Neural progenitor cell (in vitro differentiated cells): Measurements from ENCODE around the gene SLC9A4. TPM values are rescaled to one million over a fixed set of nuclear protein-coding genes. Genes with fewer than 3 reads are reported as not detected.
A peak's percentile ranks its signal among the peaks of the same experiment; 100 is the strongest.

Experiments
- DNase-seq: peaks from one replicate; pipeline ENCODE4 v3.0.0-alpha.2; 2016; ENCODE audit warnings: low spot score
- H2AFZ ChIP-seq: fragments of 200-600 bp; sonication (generic); replicated peaks from 2 replicates; pipeline ENCODE4 v1.6.1; 2016; ENCODE audit warnings: antibody characterized with exemption
- H3F3A ChIP-seq: fragments of 200-600 bp; sonication (generic); 2 replicates; pipeline ENCODE4 v1.6.1; 2016; ENCODE audit warnings: antibody characterized with exemption, low read depth
- H3K27ac ChIP-seq: fragments of 200-600 bp; sonication (generic); 2 replicates; pipeline ENCODE4 v1.5.1; 2016; ENCODE audit warnings: mild to moderate bottlenecking
- H3K27me3 ChIP-seq: fragments of 200-600 bp; sonication (generic); 2 replicates; pipeline ENCODE4 v1.6.1; 2016; ENCODE audit warnings: mild to moderate bottlenecking, moderate library complexity
- H3K36me3 ChIP-seq: fragments of 200-600 bp; sonication (generic); 2 replicates; pipeline ENCODE4 v1.5.1; 2016
- H3K4me1 ChIP-seq: fragments of 200-600 bp; sonication (generic); 2 replicates; pipeline ENCODE4 v1.6.1; 2016; ENCODE audit warnings: mixed run types
- H3K4me2 ChIP-seq: fragments of 200-600 bp; sonication (generic); 2 replicates; pipeline ENCODE4 v1.6.1; 2016
- H3K4me3 ChIP-seq: fragments of 200-600 bp; sonication (generic); 2 replicates; pipeline ENCODE4 v1.5.1; 2016
- H3K79me2 ChIP-seq: fragments of 200-600 bp; sonication (generic); 2 replicates; pipeline ENCODE4 v1.6.1; 2016; ENCODE audit warnings: low read depth
- H3K9ac ChIP-seq: fragments of 200-600 bp; sonication (generic); 2 replicates; pipeline ENCODE4 v1.6.1; 2016
- H3K9me3 ChIP-seq: fragments of 200-600 bp; sonication (generic); 2 replicates; pipeline ENCODE4 v1.5.1; 2016; ENCODE audit warnings: low read depth
- H4K20me1 ChIP-seq: fragments of 200-600 bp; sonication (generic); 2 replicates; pipeline ENCODE4 v1.6.1; 2016; ENCODE audit warnings: low read depth
- H3K27ac Mint-ChIP-seq: 3 replicates; pipeline ENCODE4 v1.8.0; 2021; ENCODE audit warnings: mixed read lengths
- H3K27me3 Mint-ChIP-seq: 2 replicates; pipeline ENCODE4 v1.8.0; 2022; ENCODE audit warnings: low read depth, mild to moderate bottlenecking, inconsistent platforms, moderate library complexity, mixed read lengths; ENCODE audit not compliant: insufficient read depth
- H3K36me3 Mint-ChIP-seq: 3 replicates; pipeline ENCODE4 v1.8.0; 2021; ENCODE audit warnings: mixed read lengths
- H3K4me1 Mint-ChIP-seq: 3 replicates; pipeline ENCODE4 v1.8.0; 2021; ENCODE audit warnings: mixed read lengths
- H3K4me3 Mint-ChIP-seq: 3 replicates; pipeline ENCODE4 v1.8.0; 2021; ENCODE audit warnings: mild to moderate bottlenecking, moderate library complexity, mixed read lengths
- H3K9me3 Mint-ChIP-seq: 3 replicates; pipeline ENCODE4 v1.8.0; 2020; ENCODE audit warnings: mixed read lengths
- EZH2 ChIP-seq: fragments of 200-600 bp; sonication (generic); IDR thresholded peaks from 2 replicates; pipeline ENCODE4 v1.6.1; 2017; ENCODE audit warnings: antibody characterized with exemption, mild to moderate bottlenecking, moderate library complexity
- EZH2phosphoT487 ChIP-seq: fragments of 200-600 bp; sonication (generic); IDR thresholded peaks from 2 replicates; pipeline ENCODE4 v1.6.1; 2017; ENCODE audit warnings: antibody characterized with exemption
- total RNA-seq: library from RNA; depleted of rRNA; stranded (reverse); fragments of >200 nt; gene quantifications from 2 replicates; pipeline ENCODE4 v1.2.3, GENCODE V29; 2015; ENCODE audit warnings: low replicate concordance
- TF ChIP-seq, protein P1 (sequence below): fragments of 200-600 bp; sonication (generic); IDR thresholded peaks from 2 replicates; pipeline ENCODE4 v1.5.1; 2017; ENCODE audit warnings: antibody characterized with exemption, mild to moderate bottlenecking

SLC9A4 gene
- total RNA-seq, 1 donor from 2014 or later: not detected

DNA sequence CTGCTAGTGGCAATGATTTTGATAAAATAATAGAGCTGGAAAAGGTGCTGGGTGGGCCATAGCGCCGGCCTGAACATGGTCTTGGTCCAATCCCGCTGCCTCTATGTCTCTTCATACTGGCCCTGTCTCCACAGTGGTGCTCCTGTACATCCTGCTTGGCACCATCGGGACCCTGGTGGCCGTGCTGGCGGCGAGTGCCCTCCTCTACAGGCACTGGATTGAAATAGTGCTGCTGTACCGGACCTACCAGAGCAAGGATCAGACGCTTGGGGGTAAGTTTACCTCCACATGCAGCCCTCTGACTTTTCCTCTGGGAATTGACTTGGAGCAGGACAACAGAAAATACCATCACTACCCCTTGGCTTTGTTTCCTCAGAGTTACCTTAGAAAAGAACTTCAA is 26.1 kb upstream of the SLC9A4 start:
- Mint-ChIP-seq H3K36me3 (no peaks in the 10 kb centered on the region), H3K4me3 (no peak overlapping the region), H3K27ac (no peak overlapping the region), H3K4me1 (no peaks in the 10 kb centered on the region), H3K9me3 (no peaks in the 10 kb centered on the region), H3K27me3 (peaks cover 4% of the 10 kb centered on the region)
- TF ChIP-seq EZH2: no peak
- Histone ChIP-seq H3K36me3 (no peaks in the 10 kb centered on the region), H3K9me3 (no peaks in the 10 kb centered on the region), H3K27me3 (no peaks in the 10 kb centered on the region), H3K27ac (no peak overlapping the region), H3K4me2 (no peak overlapping the region), H3K4me1 (no peaks in the 10 kb centered on the region), H3F3A (no peaks in the 10 kb centered on the region), H3K4me3 (no peak overlapping the region), H3K9ac (no peak overlapping the region), H2AFZ (no peak overlapping the region), H3K79me2 (no peaks in the 10 kb centered on the region), H4K20me1 (no peaks in the 10 kb centered on the region)
- DNase-seq: no peak

DNA sequence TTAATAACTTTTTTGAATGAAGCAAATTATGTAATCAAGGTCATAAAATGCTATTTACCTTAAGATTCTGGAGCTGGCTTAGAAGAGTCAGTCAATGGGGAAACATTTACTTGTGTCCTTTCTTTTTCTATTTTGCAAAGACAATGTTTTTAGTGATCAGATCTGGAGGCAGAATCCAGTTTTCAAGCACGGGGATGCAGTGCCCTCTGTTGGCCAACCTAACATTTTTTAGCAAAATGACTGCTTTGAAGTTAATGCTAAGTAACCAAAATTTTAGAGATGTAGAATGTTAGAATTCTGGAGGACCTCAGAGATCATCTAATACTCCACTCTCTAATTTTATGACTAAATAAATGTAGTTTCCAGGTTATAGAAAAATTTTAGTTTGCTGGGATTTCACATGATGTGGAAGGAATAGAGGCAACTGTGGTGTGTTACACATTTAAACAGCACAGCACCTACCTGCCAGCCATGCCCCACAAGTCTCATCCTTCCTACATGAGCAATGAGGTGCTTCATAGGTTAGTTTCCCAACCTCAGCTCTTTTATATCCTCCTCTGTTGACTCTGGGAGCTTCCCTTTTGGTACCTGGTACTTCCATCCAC is 23.6 kb upstream of the SLC9A4 start:
- Histone ChIP-seq H3F3A (no peaks in the 10 kb centered on the region), H2AFZ (no peak overlapping the region), H3K27ac (no peak overlapping the region), H3K36me3 (no peaks in the 10 kb centered on the region), H3K27me3 (no peaks in the 10 kb centered on the region), H3K9me3 (no peaks in the 10 kb centered on the region), H3K9ac (no peak overlapping the region), H4K20me1 (no peaks in the 10 kb centered on the region), H3K4me1 (no peaks in the 10 kb centered on the region), H3K79me2 (no peaks in the 10 kb centered on the region), H3K4me2 (no peak overlapping the region), H3K4me3 (no peak overlapping the region)
- Mint-ChIP-seq H3K4me3 (no peak overlapping the region), H3K4me1 (no peaks in the 10 kb centered on the region), H3K27ac (no peak overlapping the region), H3K9me3 (no peaks in the 10 kb centered on the region), H3K27me3 (peaks cover 4% of the 10 kb centered on the region), H3K36me3 (no peaks in the 10 kb centered on the region)
- peak; percentile 37 for DNase-seq
- TF ChIP-seq EZH2 (no peak), EZH2phosphoT487 (no peak)
- TF ChIP-seq, protein P1, sequence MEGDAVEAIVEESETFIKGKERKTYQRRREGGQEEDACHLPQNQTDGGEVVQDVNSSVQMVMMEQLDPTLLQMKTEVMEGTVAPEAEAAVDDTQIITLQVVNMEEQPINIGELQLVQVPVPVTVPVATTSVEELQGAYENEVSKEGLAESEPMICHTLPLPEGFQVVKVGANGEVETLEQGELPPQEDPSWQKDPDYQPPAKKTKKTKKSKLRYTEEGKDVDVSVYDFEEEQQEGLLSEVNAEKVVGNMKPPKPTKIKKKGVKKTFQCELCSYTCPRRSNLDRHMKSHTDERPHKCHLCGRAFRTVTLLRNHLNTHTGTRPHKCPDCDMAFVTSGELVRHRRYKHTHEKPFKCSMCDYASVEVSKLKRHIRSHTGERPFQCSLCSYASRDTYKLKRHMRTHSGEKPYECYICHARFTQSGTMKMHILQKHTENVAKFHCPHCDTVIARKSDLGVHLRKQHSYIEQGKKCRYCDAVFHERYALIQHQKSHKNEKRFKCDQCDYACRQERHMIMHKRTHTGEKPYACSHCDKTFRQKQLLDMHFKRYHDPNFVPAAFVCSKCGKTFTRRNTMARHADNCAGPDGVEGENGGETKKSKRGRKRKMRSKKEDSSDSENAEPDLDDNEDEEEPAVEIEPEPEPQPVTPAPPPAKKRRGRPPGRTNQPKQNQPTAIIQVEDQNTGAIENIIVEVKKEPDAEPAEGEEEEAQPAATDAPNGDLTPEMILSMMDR: peak; percentile 77

DNA sequence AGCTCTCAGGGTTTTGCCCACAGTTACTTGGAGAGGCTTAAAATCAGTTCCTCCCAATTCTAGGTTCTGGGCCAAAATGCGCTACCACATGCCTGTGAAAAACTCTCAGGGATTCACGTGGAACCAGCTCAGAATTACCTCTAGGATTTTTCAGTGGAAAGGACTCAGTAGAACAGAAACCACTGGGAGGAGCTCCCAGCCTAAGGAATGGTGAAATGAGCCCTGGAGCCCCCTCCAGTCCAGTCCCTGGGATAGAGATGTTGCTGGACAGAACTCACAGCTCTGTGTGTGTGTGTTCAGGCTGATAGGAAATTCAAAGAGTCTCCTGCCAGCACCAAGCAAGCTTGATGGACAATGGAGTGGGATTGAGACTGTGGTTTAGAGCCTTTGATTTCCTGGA is 21.1 kb upstream of the SLC9A4 start:
- Histone ChIP-seq H3K27me3 (no peaks in the 10 kb centered on the region), H4K20me1 (no peaks in the 10 kb centered on the region), H3K36me3 (no peaks in the 10 kb centered on the region), H3K79me2 (no peaks in the 10 kb centered on the region), H3K4me2 (no peak overlapping the region), H3K9me3 (no peaks in the 10 kb centered on the region), H3F3A (no peaks in the 10 kb centered on the region), H3K27ac (no peak overlapping the region), H2AFZ (no peak overlapping the region), H3K4me1 (no peaks in the 10 kb centered on the region), H3K9ac (no peak overlapping the region), H3K4me3 (no peak overlapping the region)
- Mint-ChIP-seq H3K27me3 (peaks cover 2% of the 10 kb centered on the region), H3K36me3 (no peaks in the 10 kb centered on the region), H3K27ac (no peak overlapping the region), H3K4me3 (no peak overlapping the region), H3K4me1 (no peaks in the 10 kb centered on the region), H3K9me3 (no peaks in the 10 kb centered on the region)
- TF ChIP-seq EZH2: no peak
- no peak for TF ChIP-seq EZH2phosphoT487
- TF ChIP-seq, protein P1: peak; percentile 32
- peak; percentile 35 for DNase-seq

DNA sequence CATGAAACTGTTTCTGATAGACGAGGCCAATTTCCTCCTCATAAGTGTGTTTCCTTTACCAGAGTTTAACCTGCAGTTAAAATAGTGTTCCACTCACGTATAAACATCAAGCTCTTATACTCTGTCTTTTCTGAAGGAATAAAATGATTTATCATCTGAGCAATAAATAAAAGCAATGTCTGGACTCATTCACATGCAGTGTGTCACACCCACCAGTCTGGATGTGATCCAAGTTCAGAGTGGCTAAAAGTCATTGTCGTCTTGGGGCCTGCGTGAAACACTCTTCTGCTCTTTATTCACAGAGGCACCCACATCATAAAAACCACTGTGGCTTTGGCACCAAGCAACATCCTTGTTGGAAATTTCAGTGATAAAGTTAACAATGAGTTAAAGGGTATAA is 19.5 kb upstream of the SLC9A4 start:
- H3K27ac ChIP-seq: no peak overlapping the region

More for the DNA sequence above, 19.5 kb upstream of the SLC9A4 start:
- Histone ChIP-seq H4K20me1 (no peaks in the 10 kb centered on the region), H3K9ac (no peak overlapping the region), H3K4me2 (no peak overlapping the region), H2AFZ (no peak overlapping the region), H3K4me1 (no peaks in the 10 kb centered on the region), H3K36me3 (no peaks in the 10 kb centered on the region), H3K27me3 (no peaks in the 10 kb centered on the region), H3K4me3 (no peak overlapping the region), H3F3A (no peaks in the 10 kb centered on the region), H3K9me3 (no peaks in the 10 kb centered on the region), H3K79me2 (no peaks in the 10 kb centered on the region)
- Mint-ChIP-seq H3K9me3 (no peaks in the 10 kb centered on the region), H3K4me1 (no peaks in the 10 kb centered on the region), H3K27me3 (no peaks in the 10 kb centered on the region), H3K4me3 (no peak overlapping the region), H3K27ac (no peak overlapping the region), H3K36me3 (no peaks in the 10 kb centered on the region)
- no peak for TF ChIP-seq EZH2
- TF ChIP-seq, protein P1: no peak
- DNase-seq: no peak
